Tibial artery (tissue), 4 donors: ENCODE results near the gene DLK1.

Experiments
- DNase-seq, 2 donors: peaks; one replicate each; pipeline ENCODE4 v3.0.0-alpha.2; 2019
- H3K27ac ChIP-seq, 2 donors: fragments of 200-600 bp; sonication (generic) in 1 of 2; 1 replicate in 1 of 2; 2 replicates in 1 of 2; pipeline ENCODE4 v1.5.1; 2018 to 2019; ENCODE audit warnings: mild to moderate bottlenecking in 1 of 2
- H3K27me3 ChIP-seq, 2 donors: fragments of 200-600 bp; sonication (generic) in 1 of 2; one replicate each; pipeline versions ENCODE4 v1.5.1 to v1.6.0; 2016 to 2019
- H3K36me3 ChIP-seq, 3 donors: fragments of 200-600 bp; sonication (generic) in 2 of 3; one replicate each; pipeline ENCODE4 v1.5.1; 2016 to 2019; ENCODE audit warnings: mild to moderate bottlenecking in 2 of 3
- H3K4me1 ChIP-seq, 4 donors: fragments of 200-600 bp; sonication (generic) in 2 of 4; 1 replicate in 3 of 4; 2 replicates in 1 of 4; pipeline ENCODE4 v1.5.1; 2016 to 2019
- H3K4me3 ChIP-seq, 2 donors: fragments of 200-600 bp; sonication (generic) in 1 of 2; 1 replicate in 1 of 2; 2 replicates in 1 of 2; pipeline ENCODE4 v1.5.1; 2018 to 2019; ENCODE audit warnings: mild to moderate bottlenecking in 2 of 2
- H3K9me3 ChIP-seq, 3 donors: fragments of 200-600 bp; sonication (generic) in 1 of 3; one replicate each; pipeline ENCODE4 v1.5.1; 2016 to 2019
- intact Hi-C: fragments of 100-400 bp; cut with DNase I; formaldehyde crosslinking; loops from one replicate; pipeline ENCODE4 v1.15.0; 2023; ENCODE audit warnings: low total_unique reads
- TF ChIP-seq, protein P1 (sequence below), 2 experiments: fragments of 200-600 bp in 1 of 2; fragments of 450-650 bp in 1 of 2; IDR thresholded peaks; one replicate each; pipeline ENCODE4 v1.5.1; 2017 to 2019; ENCODE audit warnings: antibody characterized with exemption in 2 of 2, mild to moderate bottlenecking in 1 of 2, moderate library complexity in 1 of 2

The DLK1 gene

DNA sequence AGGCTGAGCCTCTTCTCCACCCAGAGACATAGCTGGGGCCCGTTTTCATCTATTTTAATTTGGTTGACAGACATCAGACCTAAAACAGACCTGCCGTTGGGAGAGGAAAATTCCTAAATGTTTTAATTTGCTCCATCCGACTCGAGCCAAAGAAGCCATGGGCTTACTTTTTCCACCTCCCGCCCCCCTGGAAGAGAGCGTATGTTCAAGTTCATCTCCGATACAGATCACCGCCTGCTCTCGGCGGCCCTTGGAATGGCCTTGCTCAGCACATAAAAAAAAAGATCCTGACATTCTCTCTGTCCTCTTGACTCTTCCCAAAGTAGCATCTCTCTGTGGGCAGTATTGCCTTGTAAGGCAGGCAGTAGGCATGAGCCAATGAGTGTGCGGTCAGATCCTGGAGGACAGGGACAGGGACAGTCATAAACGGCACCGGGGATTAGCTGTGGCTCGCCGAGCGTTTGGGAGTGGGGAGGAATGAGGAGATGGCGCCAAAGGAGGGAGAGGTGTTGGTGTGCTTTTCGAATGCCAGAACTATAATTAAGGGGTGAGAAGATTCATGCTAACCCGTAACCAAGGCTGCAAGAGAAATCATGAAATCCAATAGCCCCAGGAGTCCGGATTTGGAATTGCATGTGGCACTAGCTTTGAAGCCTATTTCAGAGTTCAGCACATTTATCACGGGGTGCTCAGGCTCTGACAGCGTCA, 51.3 kb downstream of the DLK1 start:
- Histone ChIP-seq H3K4me3 (no peak overlapping the region), H3K9me3 (no peaks in the 10 kb centered on the region), H3K36me3 (no peaks in the 10 kb centered on the region), H3K27ac (no peak overlapping the region), H3K4me1 (no peaks in the 10 kb centered on the region), H3K27me3 (peaks cover 0 to 19% of the 10 kb centered on the region in 2 donors)
- intact Hi-C loops, result no loop called here
- peak in 1 of 2 donors; percentile 42 for DNase-seq
- TF ChIP-seq, protein P1, sequence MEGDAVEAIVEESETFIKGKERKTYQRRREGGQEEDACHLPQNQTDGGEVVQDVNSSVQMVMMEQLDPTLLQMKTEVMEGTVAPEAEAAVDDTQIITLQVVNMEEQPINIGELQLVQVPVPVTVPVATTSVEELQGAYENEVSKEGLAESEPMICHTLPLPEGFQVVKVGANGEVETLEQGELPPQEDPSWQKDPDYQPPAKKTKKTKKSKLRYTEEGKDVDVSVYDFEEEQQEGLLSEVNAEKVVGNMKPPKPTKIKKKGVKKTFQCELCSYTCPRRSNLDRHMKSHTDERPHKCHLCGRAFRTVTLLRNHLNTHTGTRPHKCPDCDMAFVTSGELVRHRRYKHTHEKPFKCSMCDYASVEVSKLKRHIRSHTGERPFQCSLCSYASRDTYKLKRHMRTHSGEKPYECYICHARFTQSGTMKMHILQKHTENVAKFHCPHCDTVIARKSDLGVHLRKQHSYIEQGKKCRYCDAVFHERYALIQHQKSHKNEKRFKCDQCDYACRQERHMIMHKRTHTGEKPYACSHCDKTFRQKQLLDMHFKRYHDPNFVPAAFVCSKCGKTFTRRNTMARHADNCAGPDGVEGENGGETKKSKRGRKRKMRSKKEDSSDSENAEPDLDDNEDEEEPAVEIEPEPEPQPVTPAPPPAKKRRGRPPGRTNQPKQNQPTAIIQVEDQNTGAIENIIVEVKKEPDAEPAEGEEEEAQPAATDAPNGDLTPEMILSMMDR (IDR thresholded peaks at IDR 0.05), result no peak

DNA sequence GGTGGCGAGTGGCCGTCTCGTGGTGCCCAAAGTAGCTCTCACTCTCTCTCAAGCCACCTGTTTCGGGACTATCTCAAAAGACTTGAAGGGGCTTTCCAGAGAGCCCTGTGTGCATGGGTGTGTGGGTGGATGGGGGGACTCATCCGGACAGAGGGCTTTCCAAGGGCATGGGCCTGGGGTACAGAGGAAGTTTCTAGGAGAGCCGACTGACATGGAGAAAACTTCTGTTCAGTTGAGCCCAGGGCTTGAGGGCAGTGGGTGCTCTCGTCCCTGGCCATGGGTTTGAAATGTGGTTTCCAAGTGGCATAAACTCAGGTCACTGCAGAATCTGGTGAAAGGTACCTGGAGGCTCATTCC, 51.8 kb downstream of the DLK1 start:
- peak in 1 of 2 donors; percentile 47 for DNase-seq
- H3K9me3 ChIP-seq, result no peaks in the 10 kb centered on the region
- intact Hi-C loops, result no loop called here
- peaks cover 0 to 13% of the 10 kb centered on the region in 2 donors for H3K27me3 ChIP-seq
- no peaks in the 10 kb centered on the region for H3K4me1 ChIP-seq
- TF ChIP-seq, protein P1 (IDR thresholded peaks at IDR 0.05), result no peak
- no peaks in the 10 kb centered on the region for H3K36me3 ChIP-seq
- no peak overlapping the region for H3K27ac ChIP-seq
- H3K4me3 ChIP-seq, result no peak overlapping the region

DNA sequence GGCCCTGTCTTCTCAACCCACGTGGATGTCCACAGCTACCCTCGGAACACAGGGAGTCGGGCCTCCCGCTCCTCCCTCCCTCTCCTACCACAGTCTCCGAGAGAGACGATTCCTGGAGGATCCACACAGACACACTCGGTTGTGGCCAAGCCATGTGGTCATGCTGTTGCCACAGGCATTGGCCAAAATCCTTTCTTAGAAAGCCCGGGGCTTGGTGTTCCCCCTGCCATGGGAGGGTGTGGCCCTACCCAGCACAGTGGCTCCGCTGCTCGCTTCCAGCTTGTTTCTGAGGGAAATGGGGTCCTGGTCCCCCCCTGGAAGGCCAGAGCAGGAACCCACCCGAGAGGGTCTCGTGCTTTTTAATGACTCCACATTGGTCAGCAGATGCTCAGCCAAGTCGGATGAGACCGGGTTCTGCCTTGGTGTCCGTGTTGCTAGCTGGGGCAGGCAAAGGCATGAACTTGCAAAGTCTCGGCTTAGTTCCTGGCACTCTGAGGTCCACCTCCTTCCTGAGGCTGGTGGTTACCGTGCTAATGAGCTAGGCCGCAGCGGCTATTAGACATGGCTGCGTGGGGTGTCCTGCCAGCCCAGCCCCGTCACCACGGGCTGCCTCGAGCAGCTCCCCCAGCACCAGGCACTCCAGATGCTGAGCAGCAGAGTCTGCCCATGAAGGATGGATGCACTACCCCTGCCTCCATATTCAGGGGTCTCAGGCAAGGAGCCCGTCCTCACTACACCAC, 52.4 kb downstream of the DLK1 start:
- intact Hi-C loops, result no loop called here
- no peaks in the 10 kb centered on the region for H3K9me3 ChIP-seq
- DNase-seq, result peak in 1 of 2 donors; percentile 41
- H3K27ac ChIP-seq, result no peak overlapping the region
- no peaks in the 10 kb centered on the region for H3K4me1 ChIP-seq
- TF ChIP-seq, protein P1 (IDR thresholded peaks at IDR 0.05), result no peak
- no peaks in the 10 kb centered on the region for H3K36me3 ChIP-seq
- H3K27me3 ChIP-seq, result peaks cover 0 to 11% of the 10 kb centered on the region in 2 donors
- H3K4me3 ChIP-seq, result no peak overlapping the region

DNA sequence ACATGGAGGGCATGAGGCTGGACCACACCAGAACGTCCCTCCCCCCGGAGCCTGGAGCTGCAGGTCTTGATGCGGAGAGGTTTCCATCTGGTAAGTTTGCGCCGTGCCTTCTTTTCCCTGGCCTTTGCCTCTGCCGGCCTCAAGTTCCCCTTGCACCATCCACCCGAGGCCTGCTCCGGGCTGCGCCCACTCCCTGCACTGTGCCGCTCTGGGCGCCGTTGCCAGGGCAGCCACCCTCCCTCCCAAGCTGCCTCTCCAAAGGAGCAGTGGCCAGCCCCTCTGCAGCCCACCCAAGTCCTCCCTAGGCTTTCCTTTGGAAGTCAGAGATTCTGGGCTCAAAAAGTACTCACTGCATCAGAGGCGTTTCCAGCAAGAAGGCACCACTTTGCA, 53.0 kb downstream of the DLK1 start:
- Histone ChIP-seq H3K4me1 (no peaks in the 10 kb centered on the region), H3K36me3 (no peaks in the 10 kb centered on the region), H3K4me3 (no peak overlapping the region), H3K27ac (no peak overlapping the region), H3K27me3 (peaks cover 0 to 12% of the 10 kb centered on the region in 2 donors), H3K9me3 (no peaks in the 10 kb centered on the region)
- intact Hi-C loops, result no loop called here
- DNase-seq, result no peak
- TF ChIP-seq, protein P1 (IDR thresholded peaks at IDR 0.05), result no peak

DNA sequence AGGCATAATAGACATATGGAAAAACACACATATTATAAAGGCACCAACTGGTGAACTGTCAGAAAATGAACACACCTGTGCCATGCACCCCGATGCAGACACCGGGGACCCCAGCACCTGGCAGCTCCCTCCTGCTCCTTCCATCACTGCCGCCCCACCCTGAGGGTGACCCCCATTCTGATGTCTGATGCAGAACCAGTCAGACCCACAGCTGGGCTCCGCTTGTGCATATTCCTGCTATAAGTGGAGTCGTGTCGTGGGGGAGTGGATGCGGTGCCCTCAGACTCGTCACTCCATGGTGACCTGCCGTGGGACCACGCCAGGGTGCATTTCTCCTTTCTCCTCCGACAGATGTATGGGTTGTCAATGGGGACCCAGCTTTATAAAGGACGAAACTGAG, 53.6 kb downstream of the DLK1 start:
- no peak overlapping the region for H3K27ac ChIP-seq
- H3K27me3 ChIP-seq, result peaks cover 0 to 13% of the 10 kb centered on the region in 2 donors
- TF ChIP-seq, protein P1 (IDR thresholded peaks at IDR 0.05), result no peak
- DNase-seq, result peak in 1 of 2 donors; percentile 61
- no peaks in the 10 kb centered on the region for H3K9me3 ChIP-seq
- H3K4me3 ChIP-seq, result no peak overlapping the region
- no peaks in the 10 kb centered on the region for H3K4me1 ChIP-seq
- H3K36me3 ChIP-seq, result no peaks in the 10 kb centered on the region
- intact Hi-C loops, result no loop called here
